CD4-positive, alpha-beta T cell (primary cell): ENCODE results near the gene SLC35E3. TPM values are rescaled to one million over a fixed set of nuclear protein-coding genes. Genes with fewer than 3 reads are reported as not detected.
"Not testable (repeated sequence)": the region's sequence is repeated elsewhere in the genome, so short reads cannot be mapped to it uniquely, and the experiment has no call there.

Source experiments
- ATAC-seq: fragments of 200-7000 bp; cut with Tn5 transposase; one replicate; pipeline ENCODE4 v1.10.0; 2022; ENCODE audit warnings: mild to moderate bottlenecking; ENCODE audit not compliant: poor library complexity
- CTCF ChIA-PET: fragments of 350-600 bp; sonication (Branson Sonifier 250); formaldehyde crosslinking; loops from one replicate; lab custom pipeline; 2021; ENCODE audit warnings: antibody characterized with exemption, inconsistent platforms; lab: Charles Lee
- POLR2A ChIA-PET: fragments of 350-600 bp; sonication (Branson Sonifier 250); formaldehyde crosslinking; loops from one replicate; lab custom pipeline; 2021; ENCODE audit warnings: antibody characterized with exemption, inconsistent platforms; lab: Charles Lee
- DNase-seq, 14 experiments: peaks; one replicate each; pipeline ENCODE4 v3.0.0-alpha.2; 2013 to 2020; ENCODE audit warnings: mixed read lengths in 2 of 14
- H3K27ac ChIP-seq, 2 donors: one replicate each; pipeline versions ENCODE4 v1.5.1 to v1.7.0; 2013; ENCODE audit warnings: low read length in 2 of 2, low read depth in 1 of 2, mild to moderate bottlenecking in 1 of 2
- H3K27me3 ChIP-seq, 2 experiments: 1 replicate in 1 of 2; 2 replicates in 1 of 2; pipeline versions ENCODE4 v1.6.1 to v1.7.0; 2013; ENCODE audit warnings: low read length in 2 of 2, control low read depth in 1 of 2, mild to moderate bottlenecking in 1 of 2, moderate library complexity in 1 of 2; ENCODE audit not compliant: insufficient read depth in 2 of 2, control insufficient read depth in 1 of 2
- H3K36me3 ChIP-seq: one replicate; pipeline ENCODE4 v1.6.1; 2013; ENCODE audit warnings: low read length, control low read depth; ENCODE audit not compliant: insufficient read depth
- H3K4me1 ChIP-seq: one replicate; pipeline ENCODE4 v1.6.1; 2013; ENCODE audit warnings: low read length, control low read depth; ENCODE audit not compliant: insufficient read depth
- H3K4me3 ChIP-seq: one replicate; pipeline ENCODE4 v1.5.1; 2013; ENCODE audit warnings: mild to moderate bottlenecking, low read length, moderate library complexity
- H3K9me3 ChIP-seq, 2 experiments: 1 replicate in 1 of 2; 2 replicates in 1 of 2; pipeline versions ENCODE4 v1.6.1 to v1.7.0; 2013; ENCODE audit warnings: low read length in 2 of 2, mild to moderate bottlenecking in 2 of 2, control low read depth in 1 of 2, moderate library complexity in 1 of 2; ENCODE audit not compliant: control insufficient read depth in 1 of 2, insufficient read depth in 1 of 2
- H3K27ac Mint-ChIP-seq: one replicate; pipeline ENCODE4 v1.8.0; 2020; ENCODE audit warnings: mixed read lengths
- H3K27me3 Mint-ChIP-seq: one replicate; pipeline ENCODE4 v1.8.0; 2021; ENCODE audit warnings: mixed read lengths
- H3K36me3 Mint-ChIP-seq: one replicate; pipeline ENCODE4 v1.8.0; 2021; ENCODE audit warnings: low read depth, mixed read lengths
- H3K4me1 Mint-ChIP-seq: one replicate; pipeline ENCODE4 v1.8.0; 2021; ENCODE audit warnings: low read depth, mixed read lengths
- H3K4me3 Mint-ChIP-seq: one replicate; pipeline ENCODE4 v1.8.0; 2020; ENCODE audit warnings: mild to moderate bottlenecking, mixed read lengths
- H3K9me3 Mint-ChIP-seq: one replicate; pipeline ENCODE4 v1.8.0; 2020; ENCODE audit warnings: mixed read lengths
- CTCF ChIP-seq: fragments of 200-600 bp; IDR thresholded peaks from one replicate; pipeline ENCODE4 v1.8.0; 2022; ENCODE audit warnings: antibody characterized with exemption, mild to moderate bottlenecking
- intact Hi-C, 2 experiments: fragments of 100-400 bp; cut with DNase I in 1 of 2; cut with micrococcal nuclease in 1 of 2; formaldehyde crosslinking; loops; one replicate each; pipeline versions ENCODE4 v1.15.1 to v1.9.0; 2023 to 2025; cut with DNase I, micrococcal nuclease
- total RNA-seq, 174 experiments: library from RNA in 2 of 174; stranded (reverse) in 2 of 174; gene quantifications; one replicate each; pipeline ENCODE4 v1.2.3 and lab custom pipeline; 2021 to 2026

Gene SLC35E3
- total RNA-seq, 2 experiments from 2014 or later: 3.5 to 6.1 TPM

DNA sequence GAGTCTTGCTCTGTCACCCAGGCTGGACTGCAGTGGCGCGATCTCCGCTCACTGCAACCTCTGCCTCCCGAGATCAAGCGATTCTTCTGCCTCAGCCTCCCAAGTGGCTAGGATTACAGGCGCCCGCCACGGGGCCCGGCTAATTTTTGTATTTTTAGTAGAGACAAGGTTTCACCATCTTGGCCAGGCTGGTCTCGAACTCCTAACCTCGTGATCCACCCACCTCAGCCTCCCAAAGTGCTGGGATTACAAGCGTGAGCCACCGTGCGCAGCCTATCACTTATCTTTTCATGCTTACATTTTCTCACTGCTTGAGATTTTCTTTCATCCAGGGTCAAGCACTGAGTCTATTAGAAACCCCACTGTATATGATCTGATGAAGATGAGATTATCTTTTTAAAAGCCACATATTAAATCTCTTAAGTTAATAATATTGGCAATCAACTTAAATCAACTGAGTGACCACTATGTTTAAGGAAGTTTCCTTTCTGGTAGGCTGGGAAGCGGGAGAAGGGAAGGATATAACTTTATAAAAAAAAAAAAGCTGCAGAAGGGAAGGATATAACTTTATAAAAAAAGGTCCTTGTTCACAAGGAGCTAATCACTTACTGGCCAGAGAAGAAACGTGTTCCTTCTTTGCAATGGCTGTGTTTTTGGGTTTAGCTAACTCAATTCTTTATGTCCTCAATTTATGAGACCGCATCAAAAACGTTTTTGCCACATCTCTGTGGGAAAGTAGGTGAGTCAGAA is 60.7 kb downstream of the SLC35E3 start:
- Mint-ChIP-seq H3K36me3 (peaks cover 35% of the 10 kb centered on the region), H3K4me3 (peak overlapping the region; percentile 94), H3K27ac (peak overlapping the region; percentile 100), H3K27me3 (no peaks in the 10 kb centered on the region), H3K4me1 (peaks cover 26% of the 10 kb centered on the region), H3K9me3 (no peaks in the 10 kb centered on the region)
- peak in 1 of 14 experiments; percentile 29 for DNase-seq
- ChIA-PET POLR2A (interaction anchor here (1.0 to 3.2 kb wide), 19 partner anchors 10 to 1537 kb away, joined by 3 to 74 read pairs (median 8); partner anchors contain the start of genes CAND1, CPM, MDM1 and NUP107), CTCF (interaction anchor here (0.6 to 3.0 kb wide), 6 partner anchors 10 to 419 kb away, joined by 3 to 23 read pairs (median 10); partner anchors contain the start of gene SLC35E3)
- intact Hi-C loops: loop anchor here (5.0 to 10.0 kb wide), 4 partner anchors 192 to 474 kb away; partner anchors contain the start of genes MDM1 (in 1 of the 2) and RAP1B (in 1 of the 2)
- H3K27ac ChIP-seq: peak overlapping the region in 1 of 2 donors; percentile 72
- peaks cover 14% of the 10 kb centered on the region for H3K4me1 ChIP-seq
- TF ChIP-seq CTCF: no peak
- H3K4me3 ChIP-seq: peak overlapping the region; percentile 95
- H3K9me3 ChIP-seq: no peaks in the 10 kb centered on the region
- no peaks in the 10 kb centered on the region for H3K27me3 ChIP-seq
- H3K36me3 ChIP-seq: peaks cover 7% of the 10 kb centered on the region
- no peak for ATAC-seq

GRCh38 chr12:68807274-68807575 is 61.2 kb downstream of the SLC35E3 start:
- peak overlapping the region; percentile 94 for H3K4me3 Mint-ChIP-seq
- intact Hi-C loops: loop anchor here (5.0 to 10.0 kb wide), 4 partner anchors 192 to 475 kb away; partner anchors contain the start of genes MDM1 (in 1 of the 2) and RAP1B (in 1 of the 2)
- ChIA-PET CTCF (interaction anchor here (0.6 to 3.0 kb wide), 13 partner anchors 11 to 420 kb away, joined by 3 to 23 read pairs (median 4); partner anchors contain the start of genes RAP1B and SLC35E3), POLR2A (interaction anchor here (0.6 to 3.2 kb wide), 30 partner anchors 8 to 1538 kb away, joined by 3 to 74 read pairs (median 7); partner anchors contain the start of genes CAND1, CPM, MDM1 and NUP107)
- Histone ChIP-seq H3K27ac (peak overlapping the region; percentile 72 to 92), H3K4me3 (peak overlapping the region; percentile 95), H3K4me1 (peaks cover 14% of the 10 kb centered on the region)
- not testable (repeated sequence) for ATAC-seq, H3K9me3 Mint-ChIP-seq, H3K27me3 ChIP-seq, H3K36me3 ChIP-seq, H3K9me3 ChIP-seq, H3K27me3 Mint-ChIP-seq
- H3K27ac Mint-ChIP-seq: peak overlapping the region; percentile 100
- H3K36me3 Mint-ChIP-seq: peaks cover 39% of the 10 kb centered on the region
- DNase-seq: peak in 1 of 14 experiments; percentile 46
- H3K4me1 Mint-ChIP-seq: peaks cover 28% of the 10 kb centered on the region

GRCh38 chr12:68807576-68808387 is 61.8 kb downstream of the SLC35E3 start, which contains the start of gene MDM2:
Gene MDM2 (plus strand): TSS chr12:68808177. CDS start chr12:68808478, 301 bp downstream.
- ChIA-PET POLR2A (interaction anchor here (0.6 to 3.2 kb wide), 38 partner anchors 9 to 1538 kb away, joined by 3 to 74 read pairs (median 7); partner anchors contain the start of genes CAND1, CPM, MDM1 and NUP107), CTCF (interaction anchor here (0.6 to 3.0 kb wide), 15 partner anchors 10 to 1430 kb away, joined by 3 to 23 read pairs (median 4); partner anchors contain the start of genes RAP1B and SLC35E3)
- peaks cover 44% of the 10 kb centered on the region for H3K36me3 Mint-ChIP-seq
- H3K27me3 Mint-ChIP-seq: no peaks in the 10 kb centered on the region
- Histone ChIP-seq H3K4me3 (peak within 1 kb of the TSS; percentile 95), H3K36me3 (peaks cover 13% of the 10 kb centered on the region), H3K4me1 (peaks cover 17% of the 10 kb centered on the region), H3K27me3 (no peaks in the 10 kb centered on the region), H3K27ac (peak within 1 kb of the TSS; percentile 92), H3K9me3 (no peaks in the 10 kb centered on the region)
- ATAC-seq (peak; percentile 91), DNase-seq (peak; percentile 92 to 99 (median 96))
- peak within 1 kb of the TSS; percentile 94 for H3K4me3 Mint-ChIP-seq
- H3K9me3 Mint-ChIP-seq: no peaks in the 10 kb centered on the region
- intact Hi-C loops: loop anchor here (2.0 to 10.0 kb wide), 7 partner anchors 21 to 475 kb away; partner anchors contain the start of genes MDM1 (in 1 of the 2), RAP1B (in 1 of the 2) and SLC35E3 (in 1 of the 2)
- peak within 1 kb of the TSS; percentile 100 for H3K27ac Mint-ChIP-seq
- peaks cover 34% of the 10 kb centered on the region for H3K4me1 Mint-ChIP-seq
- peak; percentile 68 for TF ChIP-seq CTCF
